Activated naive CD4-positive, alpha-beta T cell treated with anti-CD3 and anti-CD28 coated beads, Interleukin-2, amount 50 U/mL, for 24 hours (primary cell): ENCODE results near the gene ORMDL3.

Experiments used
- H3K27ac Mint-ChIP-seq: one replicate; pipeline ENCODE4 v1.8.0; 2021; ENCODE audit warnings: mild to moderate bottlenecking, mixed read lengths
- H3K27me3 Mint-ChIP-seq: one replicate; pipeline ENCODE4 v1.8.0; 2021; ENCODE audit warnings: mixed read lengths
- H3K36me3 Mint-ChIP-seq: one replicate; pipeline ENCODE4 v1.8.0; 2021; ENCODE audit warnings: mixed read lengths
- H3K4me1 Mint-ChIP-seq: one replicate; pipeline ENCODE4 v1.8.0; 2021; ENCODE audit warnings: mixed read lengths
- H3K4me3 Mint-ChIP-seq: one replicate; pipeline ENCODE4 v1.8.0; 2021; ENCODE audit warnings: mild to moderate bottlenecking, mixed read lengths
- H3K9me3 Mint-ChIP-seq: one replicate; pipeline ENCODE4 v1.8.0; 2021; ENCODE audit warnings: mixed read lengths

The ORMDL3 gene

GRCh38 chr17:39872751-39873150 is 54.6 kb downstream of the ORMDL3 start:
- no peak overlapping the region for H3K4me3 Mint-ChIP-seq
- H3K27ac Mint-ChIP-seq = no peak overlapping the region
- peaks cover 6% of the 10 kb centered on the region for H3K4me1 Mint-ChIP-seq
- no peaks in the 10 kb centered on the region for H3K27me3 Mint-ChIP-seq
- H3K36me3 Mint-ChIP-seq = peaks cover 2% of the 10 kb centered on the region
- no peaks in the 10 kb centered on the region for H3K9me3 Mint-ChIP-seq

- H3K36me3 Mint-ChIP-seq = peaks cover 2% of the 10 kb centered on the region
- no peaks in the 10 kb centered on the region for H3K27me3 Mint-ChIP-seq
- no peak overlapping the region for H3K27ac Mint-ChIP-seq
- peaks cover 15% of the 10 kb centered on the region for H3K4me1 Mint-ChIP-seq
- no peaks in the 10 kb centered on the region for H3K9me3 Mint-ChIP-seq
- no peak overlapping the region for H3K4me3 Mint-ChIP-seq
These were observed 55.6 kb downstream of the ORMDL3 start for GRCh38 chr17:39871801-39872200.
